ENCODE measurements around the gene SULT1A1.

DNA sequence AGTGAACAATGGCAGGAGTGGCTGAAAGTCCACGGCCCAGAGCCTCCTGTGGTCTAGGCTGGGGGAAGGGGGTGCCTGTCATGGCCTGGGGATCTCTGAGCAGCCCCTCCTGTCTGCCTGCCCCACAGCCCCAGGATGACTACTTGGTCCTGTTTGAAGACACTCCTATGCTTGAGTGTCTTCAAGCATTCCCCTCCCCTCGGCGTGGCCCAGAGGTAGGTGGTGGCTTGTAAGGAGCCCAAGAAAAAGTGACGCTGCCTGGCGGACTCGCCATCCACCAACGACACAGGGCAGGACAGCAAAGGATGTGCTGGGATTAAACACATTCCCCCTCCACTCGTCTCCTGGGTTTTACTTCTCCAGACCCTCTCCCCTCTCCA, 5.7 kb downstream of the SULT1A1 start:
- TF ChIP-seq EZH2 (conservative IDR thresholded peaks at IDR 0.05; ENCODE audit: low read depth, low read length), result no peak
- TF ChIP-seq SMC3 (IDR thresholded peaks at IDR 0.05; ENCODE audit: low read length), result no peak
- TF ChIP-seq, protein P1, sequence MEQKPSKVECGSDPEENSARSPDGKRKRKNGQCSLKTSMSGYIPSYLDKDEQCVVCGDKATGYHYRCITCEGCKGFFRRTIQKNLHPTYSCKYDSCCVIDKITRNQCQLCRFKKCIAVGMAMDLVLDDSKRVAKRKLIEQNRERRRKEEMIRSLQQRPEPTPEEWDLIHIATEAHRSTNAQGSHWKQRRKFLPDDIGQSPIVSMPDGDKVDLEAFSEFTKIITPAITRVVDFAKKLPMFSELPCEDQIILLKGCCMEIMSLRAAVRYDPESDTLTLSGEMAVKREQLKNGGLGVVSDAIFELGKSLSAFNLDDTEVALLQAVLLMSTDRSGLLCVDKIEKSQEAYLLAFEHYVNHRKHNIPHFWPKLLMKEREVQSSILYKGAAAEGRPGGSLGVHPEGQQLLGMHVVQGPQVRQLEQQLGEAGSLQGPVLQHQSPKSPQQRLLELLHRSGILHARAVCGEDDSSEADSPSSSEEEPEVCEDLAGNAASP (CRISPR knock-in tag; IDR thresholded peaks at IDR 0.05; ENCODE audit: borderline replicate concordance), result no peak
- TF ChIP-seq HMG20B (CRISPR knock-in tag; conservative IDR thresholded peaks at IDR 0.05), result no peak
- TF ChIP-seq POLR2A (IDR thresholded peaks at IDR 0.05; ENCODE audit: insufficient read depth in 1 of 2, low read depth in 2 of 2, low read length in 2 of 2), result no peak; a peak in 1 of 4 replicates
- no peak for TF ChIP-seq ZNF678 (CRISPR knock-in tag; IDR thresholded peaks at IDR 0.05)
- TF ChIP-seq CEBPG (CRISPR knock-in tag; IDR thresholded peaks at IDR 0.05), result no peak
- TF ChIP-seq, protein P2, sequence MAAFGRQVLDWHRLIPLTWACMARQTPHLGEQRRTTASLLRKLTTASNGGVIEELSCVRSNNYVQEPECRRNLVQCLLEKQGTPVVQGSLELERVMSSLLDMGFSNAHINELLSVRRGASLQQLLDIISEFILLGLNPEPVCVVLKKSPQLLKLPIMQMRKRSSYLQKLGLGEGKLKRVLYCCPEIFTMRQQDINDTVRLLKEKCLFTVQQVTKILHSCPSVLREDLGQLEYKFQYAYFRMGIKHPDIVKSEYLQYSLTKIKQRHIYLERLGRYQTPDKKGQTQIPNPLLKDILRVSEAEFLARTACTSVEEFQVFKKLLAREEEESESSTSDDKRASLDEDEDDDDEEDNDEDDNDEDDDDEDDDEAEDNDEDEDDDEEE (CRISPR knock-in tag; IDR thresholded peaks at IDR 0.05), result no peak
- no peak for TF ChIP-seq MED1 (CRISPR knock-in tag; IDR thresholded peaks at IDR 0.05)
- TF ChIP-seq, protein P3, sequence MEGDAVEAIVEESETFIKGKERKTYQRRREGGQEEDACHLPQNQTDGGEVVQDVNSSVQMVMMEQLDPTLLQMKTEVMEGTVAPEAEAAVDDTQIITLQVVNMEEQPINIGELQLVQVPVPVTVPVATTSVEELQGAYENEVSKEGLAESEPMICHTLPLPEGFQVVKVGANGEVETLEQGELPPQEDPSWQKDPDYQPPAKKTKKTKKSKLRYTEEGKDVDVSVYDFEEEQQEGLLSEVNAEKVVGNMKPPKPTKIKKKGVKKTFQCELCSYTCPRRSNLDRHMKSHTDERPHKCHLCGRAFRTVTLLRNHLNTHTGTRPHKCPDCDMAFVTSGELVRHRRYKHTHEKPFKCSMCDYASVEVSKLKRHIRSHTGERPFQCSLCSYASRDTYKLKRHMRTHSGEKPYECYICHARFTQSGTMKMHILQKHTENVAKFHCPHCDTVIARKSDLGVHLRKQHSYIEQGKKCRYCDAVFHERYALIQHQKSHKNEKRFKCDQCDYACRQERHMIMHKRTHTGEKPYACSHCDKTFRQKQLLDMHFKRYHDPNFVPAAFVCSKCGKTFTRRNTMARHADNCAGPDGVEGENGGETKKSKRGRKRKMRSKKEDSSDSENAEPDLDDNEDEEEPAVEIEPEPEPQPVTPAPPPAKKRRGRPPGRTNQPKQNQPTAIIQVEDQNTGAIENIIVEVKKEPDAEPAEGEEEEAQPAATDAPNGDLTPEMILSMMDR (CRISPR knock-in tag; IDR thresholded peaks at IDR 0.05), result no peak
- TF ChIP-seq HNRNPL (IDR thresholded peaks at IDR 0.05; ENCODE audit: low read depth, low read length), result no peak
- no peak for TF ChIP-seq ZNF24 (IDR thresholded peaks at IDR 0.05)
- TF ChIP-seq, protein P4, sequence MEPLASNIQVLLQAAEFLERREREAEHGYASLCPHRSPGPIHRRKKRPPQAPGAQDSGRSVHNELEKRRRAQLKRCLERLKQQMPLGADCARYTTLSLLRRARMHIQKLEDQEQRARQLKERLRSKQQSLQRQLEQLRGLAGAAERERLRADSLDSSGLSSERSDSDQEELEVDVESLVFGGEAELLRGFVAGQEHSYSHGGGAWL (CRISPR knock-in tag; IDR thresholded peaks at IDR 0.05), result no peak
- TF ChIP-seq ZNF619 (CRISPR knock-in tag; IDR thresholded peaks at IDR 0.05), result no peak
